GM15510 (cell line): Measurements from ENCODE around the gene CUL4A.

Experiments used
- POLR2A ChIP-seq: IDR thresholded peaks from 3 replicates; pipeline ENCODE4 v1.6.1; 2011; ENCODE audit warnings: borderline replicate concordance; ENCODE audit not compliant: insufficient read length; ENCODE audit errors: extremely low read depth

CUL4A gene

GRCh38 chr13:113192279-113192678, 17.1 kb upstream of the CUL4A start:
- TF ChIP-seq POLR2A = no peak

- no peak for TF ChIP-seq POLR2A
Measured at GRCh38 chr13:113192902-113193301, 16.5 kb upstream of the CUL4A start.

GRCh38 chr13:113195360-113195759, 14.1 kb upstream of the CUL4A start:
- no peak for TF ChIP-seq POLR2A

GRCh38 chr13:113196970-113197737, 12.3 kb upstream of the CUL4A start:
- no peak for TF ChIP-seq POLR2A

GRCh38 chr13:113201815-113202214, 7.6 kb upstream of the CUL4A start:
- TF ChIP-seq POLR2A = no peak

- no peak for TF ChIP-seq POLR2A
Measured at GRCh38 chr13:113202912-113203311, 6.5 kb upstream of the CUL4A start.

- no peak for TF ChIP-seq POLR2A
Measured at GRCh38 chr13:113203507-113204377, 5.7 kb upstream of the CUL4A start.

- TF ChIP-seq POLR2A = no peak
Measured at GRCh38 chr13:113204378-113204734, 5.1 kb upstream of the CUL4A start.

- no peak for TF ChIP-seq POLR2A
Measured at GRCh38 chr13:113205428-113205931, 3.9 kb upstream of the CUL4A start.

- TF ChIP-seq POLR2A = no peak
Measured at GRCh38 chr13:113207460-113207859, 2.0 kb upstream of the CUL4A start.

GRCh38 chr13:113207890-113208420, 1.5 kb upstream of the CUL4A start:
- no peak for TF ChIP-seq POLR2A

GRCh38 chr13:113208421-113209335, 735 bp upstream of the CUL4A start, which contains the start of gene PCID2:
PCID2 (minus strand) TSS chr13:113208669; CDS start chr13:113208634, 35 bp downstream.
- TF ChIP-seq POLR2A = peak; percentile 91

- TF ChIP-seq POLR2A = peak; percentile 3
Measured at GRCh38 chr13:113209759-113210421, 477 bp downstream of the CUL4A start.

GRCh38 chr13:113210833-113211232, 1.4 kb downstream of the CUL4A start:
- TF ChIP-seq POLR2A = no peak
